Suprapubic skin (tissue), 3 donors: Measurements from ENCODE around the gene ZFHX3.

Experiments
- CTCF ChIP-seq, 2 donors: fragments of 200-600 bp in 1 of 2; fragments of 450-650 bp in 1 of 2; sonication (generic) in 1 of 2; IDR thresholded peaks; one replicate each; pipeline ENCODE4 v1.5.1; 2016 to 2019; ENCODE audit warnings: antibody characterized with exemption in 2 of 2, mild to moderate bottlenecking in 1 of 2, moderate library complexity in 1 of 2
- POLR2AphosphoS5 ChIP-seq, 3 donors: sonication (generic); formaldehyde crosslinking; IDR thresholded peaks; one replicate each; pipeline ENCODE4 v1.6.1; 2017; ENCODE audit warnings: antibody characterized with exemption in 3 of 3

- TF ChIP-seq CTCF (IDR thresholded peaks at IDR 0.05): no peak
- TF ChIP-seq POLR2AphosphoS5 (IDR thresholded peaks at IDR 0.05): no peak
These were observed 95.5 kb downstream of the ZFHX3 start for GRCh38 chr16:72952404-72952803.
